ENCODE results near the gene CMSS1.

The CMSS1 gene

DNA sequence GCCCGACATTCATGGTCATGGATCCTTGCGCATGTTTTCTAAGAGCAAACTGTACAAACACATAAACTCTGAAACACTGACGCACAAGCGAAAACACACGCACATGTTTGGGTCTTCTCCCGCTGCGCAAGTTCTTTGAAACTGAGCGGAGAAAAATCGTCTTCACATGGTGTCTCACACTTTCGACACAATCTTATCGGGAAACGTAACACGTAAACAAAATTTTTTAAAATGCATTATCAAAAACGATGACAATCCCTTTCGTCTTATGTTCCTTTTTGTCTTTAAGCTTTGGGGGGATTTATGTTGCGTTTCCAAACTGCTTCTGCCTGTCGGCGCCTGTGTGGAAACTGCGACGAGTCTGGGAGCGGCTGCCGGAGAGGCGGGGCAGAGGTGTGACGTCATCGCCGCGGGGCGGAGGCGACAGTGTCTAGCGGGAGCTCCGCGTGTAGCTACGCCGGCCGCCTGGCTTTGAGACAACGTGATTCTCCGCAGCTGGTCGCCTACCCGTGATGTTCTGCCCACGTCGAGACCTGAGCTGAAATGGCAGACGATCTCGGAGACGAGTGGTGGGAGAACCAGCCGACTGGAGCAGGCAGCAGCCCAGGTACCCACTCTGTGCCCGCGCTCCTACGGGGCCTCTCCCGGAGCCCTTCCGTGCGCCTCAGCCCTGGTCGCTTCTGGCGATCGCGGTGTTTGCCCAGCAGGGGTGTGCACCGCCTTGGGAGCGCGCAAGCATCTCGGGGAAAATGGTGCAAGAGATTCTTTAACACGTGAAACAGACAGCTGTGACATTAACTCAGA is at the start of gene CMSS1:
Gene CMSS1 (plus strand): TSS at position 426 of the 804 bp plus-strand sequence.
- peak; percentile 95 for DNase-seq (ENCODE audit: low spot score)
- TF ChIP-seq, protein P1, sequence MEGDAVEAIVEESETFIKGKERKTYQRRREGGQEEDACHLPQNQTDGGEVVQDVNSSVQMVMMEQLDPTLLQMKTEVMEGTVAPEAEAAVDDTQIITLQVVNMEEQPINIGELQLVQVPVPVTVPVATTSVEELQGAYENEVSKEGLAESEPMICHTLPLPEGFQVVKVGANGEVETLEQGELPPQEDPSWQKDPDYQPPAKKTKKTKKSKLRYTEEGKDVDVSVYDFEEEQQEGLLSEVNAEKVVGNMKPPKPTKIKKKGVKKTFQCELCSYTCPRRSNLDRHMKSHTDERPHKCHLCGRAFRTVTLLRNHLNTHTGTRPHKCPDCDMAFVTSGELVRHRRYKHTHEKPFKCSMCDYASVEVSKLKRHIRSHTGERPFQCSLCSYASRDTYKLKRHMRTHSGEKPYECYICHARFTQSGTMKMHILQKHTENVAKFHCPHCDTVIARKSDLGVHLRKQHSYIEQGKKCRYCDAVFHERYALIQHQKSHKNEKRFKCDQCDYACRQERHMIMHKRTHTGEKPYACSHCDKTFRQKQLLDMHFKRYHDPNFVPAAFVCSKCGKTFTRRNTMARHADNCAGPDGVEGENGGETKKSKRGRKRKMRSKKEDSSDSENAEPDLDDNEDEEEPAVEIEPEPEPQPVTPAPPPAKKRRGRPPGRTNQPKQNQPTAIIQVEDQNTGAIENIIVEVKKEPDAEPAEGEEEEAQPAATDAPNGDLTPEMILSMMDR (IDR thresholded peaks at IDR 0.05): no peak
- peak within 1 kb of the TSS; percentile 73 to 90 for H3K27ac ChIP-seq
- H3K4me3 ChIP-seq: peak within 1 kb of the TSS; percentile 82

DNA sequence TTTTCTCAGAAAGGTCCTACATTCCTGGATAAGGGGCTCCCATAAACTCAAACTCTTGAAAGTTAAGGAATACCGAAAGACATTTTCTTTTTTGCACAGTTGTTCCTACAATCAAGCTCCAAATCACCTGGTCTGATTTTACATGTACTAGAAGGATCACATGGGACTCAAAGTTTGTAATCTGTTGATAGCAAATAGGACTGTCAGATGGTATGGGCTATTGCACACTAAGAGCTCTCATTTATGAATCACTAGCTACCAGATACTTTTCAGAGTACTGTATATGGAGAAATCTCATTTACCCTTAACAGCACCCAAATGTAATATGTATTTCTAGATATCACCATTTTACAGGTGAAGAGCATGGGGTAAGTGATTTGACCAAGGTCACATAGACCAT is 49.5 kb upstream of the CMSS1 start:
- no peak overlapping the region for H3K4me3 ChIP-seq
- no peak overlapping the region for H3K27ac ChIP-seq
- DNase-seq (ENCODE audit: low spot score): no peak
- TF ChIP-seq, protein P1 (IDR thresholded peaks at IDR 0.05): no peak

DNA sequence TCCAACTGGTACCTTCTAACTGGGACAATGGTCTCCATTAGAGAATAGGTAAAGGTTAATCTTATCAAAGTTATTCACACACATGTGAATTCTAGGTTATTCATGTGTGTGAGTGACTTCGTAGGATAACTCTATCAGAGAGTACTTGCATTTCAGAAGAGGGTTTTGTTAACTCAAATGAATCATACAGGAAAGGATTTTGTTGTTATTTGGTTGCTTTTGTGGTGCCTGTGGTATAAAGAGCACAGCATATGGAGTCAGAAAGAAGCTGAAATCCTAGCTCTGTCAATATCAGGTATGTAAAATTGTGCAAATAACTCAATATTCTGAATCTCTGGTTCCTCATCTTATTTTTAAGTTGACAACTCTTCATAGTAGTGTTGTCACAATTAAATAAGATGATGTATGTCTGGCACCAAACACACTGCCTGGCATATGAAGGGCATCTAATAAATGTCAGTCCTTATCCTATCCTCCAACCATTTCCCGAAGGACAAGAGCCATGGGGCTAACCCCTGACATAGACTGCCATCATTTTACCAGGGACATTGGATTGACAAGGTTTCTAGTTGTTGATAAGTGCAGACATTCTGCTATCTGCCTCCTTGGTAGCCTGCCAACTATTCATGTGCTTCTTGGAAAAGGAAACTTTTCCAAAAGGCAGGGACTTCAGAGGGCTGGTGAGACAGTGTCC is 48.7 kb upstream of the CMSS1 start:
- TF ChIP-seq, protein P1 (IDR thresholded peaks at IDR 0.05): no peak
- DNase-seq (ENCODE audit: low spot score): no peak
- H3K4me3 ChIP-seq: no peak overlapping the region
- no peak overlapping the region for H3K27ac ChIP-seq

DNA sequence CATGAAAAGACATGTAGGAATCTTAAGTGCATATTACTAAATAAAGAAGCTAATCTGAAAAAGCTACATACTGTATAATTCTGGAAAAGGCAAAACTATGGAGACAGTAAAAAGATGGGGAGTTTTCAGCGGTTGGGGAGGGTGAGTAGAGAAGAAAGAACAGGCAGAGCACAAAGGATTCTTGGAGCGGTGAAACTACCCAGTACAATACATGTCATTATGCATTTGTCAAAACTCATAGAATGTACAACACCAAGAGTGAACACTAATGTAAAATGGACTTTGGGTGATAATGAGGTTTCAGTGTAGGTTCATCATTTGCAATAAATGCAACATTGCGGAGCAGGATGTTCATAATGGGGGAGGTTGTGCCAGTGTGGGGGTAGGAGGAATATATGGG is 45.5 kb upstream of the CMSS1 start:
- Histone ChIP-seq H3K4me3 (no peak overlapping the region), H3K27ac (no peak overlapping the region)
- DNase-seq (ENCODE audit: low spot score): no peak
- TF ChIP-seq, protein P1 (IDR thresholded peaks at IDR 0.05): no peak

DNA sequence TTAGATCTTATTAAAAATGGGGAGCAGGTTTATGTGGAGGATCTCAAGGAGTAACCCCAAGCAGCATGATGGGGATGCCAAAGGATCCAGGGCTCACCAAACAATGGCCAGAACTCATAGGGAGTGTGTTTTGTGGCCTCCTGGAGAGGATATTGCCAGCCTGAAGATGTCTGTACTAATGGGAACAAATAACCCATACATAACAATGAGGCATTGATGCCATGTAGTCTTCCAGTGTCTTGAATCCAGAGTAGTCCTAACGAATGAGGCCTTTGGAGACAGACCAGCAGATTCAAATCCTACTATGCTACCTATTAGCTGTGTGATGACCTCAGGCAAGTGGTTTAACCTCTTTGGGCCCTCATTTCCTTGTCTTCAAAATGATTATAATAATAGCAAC is 45.0 kb upstream of the CMSS1 start:
- TF ChIP-seq, protein P1 (IDR thresholded peaks at IDR 0.05): no peak
- DNase-seq (ENCODE audit: low spot score): no peak
- Histone ChIP-seq H3K4me3 (no peak overlapping the region), H3K27ac (no peak overlapping the region)

DNA sequence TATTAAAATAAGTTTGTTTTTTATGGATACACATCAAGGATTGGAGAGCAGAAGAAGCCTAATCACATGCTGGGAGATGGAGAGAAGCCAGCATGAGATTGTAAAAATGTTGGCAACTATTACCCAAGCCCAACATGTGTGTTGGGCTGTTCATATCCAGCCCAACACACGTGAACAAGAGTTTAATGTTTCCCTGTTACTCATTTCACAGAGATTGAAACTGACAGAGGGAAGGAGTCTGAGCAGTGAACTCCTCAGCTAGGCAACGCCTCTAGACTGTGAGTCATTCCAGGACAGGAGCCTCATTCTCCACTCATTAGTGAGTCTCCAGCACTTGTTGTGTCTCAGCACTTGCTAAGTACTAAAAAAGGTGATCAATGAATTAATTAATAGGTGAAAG is 43.2 kb upstream of the CMSS1 start:
- H3K4me3 ChIP-seq: no peak overlapping the region
- H3K27ac ChIP-seq: peak overlapping the region in 1 of 2 donors; percentile 8
- DNase-seq (ENCODE audit: low spot score): no peak
- TF ChIP-seq, protein P1 (IDR thresholded peaks at IDR 0.05): no peak
